Astrocyte (in vitro differentiated cells and primary cell): ENCODE measurements around the gene ELMO3. TPM values are rescaled to one million over a fixed set of nuclear protein-coding genes. Genes with fewer than 3 reads are reported as not detected.

Source experiments
- DNase-seq: peaks from one replicate; pipeline ENCODE4 v3.0.0-alpha.2; 2010; ENCODE audit warnings: low read depth
- FAIRE-seq: peaks from 2 replicates; lab custom pipeline; 2011; peaks lifted over from hg19 to GRCh38; lab: Jason Lieb, UNC
- H2AFZ ChIP-seq: 2 replicates; pipeline ENCODE4 v1.6.0; 2012; ENCODE audit warnings: low read depth, low read length, inconsistent platforms
- H3K27ac ChIP-seq: 2 replicates; pipeline ENCODE4 v1.5.1; 2011; ENCODE audit warnings: low read depth, low read length, inconsistent platforms
- H3K27me3 ChIP-seq: 2 replicates; pipeline ENCODE4 v1.6.0; 2011; ENCODE audit warnings: low read length, inconsistent platforms; ENCODE audit not compliant: insufficient read depth
- H3K36me3 ChIP-seq: 2 replicates; pipeline ENCODE4 v1.5.1; 2011; ENCODE audit warnings: low read length, inconsistent platforms; ENCODE audit not compliant: insufficient read depth
- H3K4me1 ChIP-seq: 2 replicates; pipeline ENCODE4 v1.5.1; 2011; ENCODE audit warnings: low read length, inconsistent platforms; ENCODE audit not compliant: insufficient read depth
- H3K4me2 ChIP-seq: 2 replicates; pipeline ENCODE4 v1.6.0; 2012; ENCODE audit warnings: low read length, inconsistent platforms
- H3K4me3 ChIP-seq: 2 replicates; pipeline ENCODE4 v1.5.1; 2011; ENCODE audit warnings: low read depth, mild to moderate bottlenecking, low read length, inconsistent platforms; ENCODE audit not compliant: insufficient read depth
- H3K79me2 ChIP-seq: 2 replicates; pipeline ENCODE4 v1.6.0; 2012; ENCODE audit warnings: mild to moderate bottlenecking, low read length, inconsistent platforms; ENCODE audit not compliant: insufficient read depth
- H3K9ac ChIP-seq: 2 replicates; pipeline ENCODE4 v1.6.0; 2012; ENCODE audit warnings: mild to moderate bottlenecking, low read length, inconsistent platforms
- H3K9me3 ChIP-seq: 2 replicates; pipeline ENCODE4 v1.5.1; 2012; ENCODE audit warnings: low read depth, mild to moderate bottlenecking, low read length, inconsistent platforms; ENCODE audit not compliant: insufficient read depth
- H4K20me1 ChIP-seq: 2 replicates; pipeline ENCODE4 v1.6.0; 2012; ENCODE audit warnings: low read length, inconsistent platforms; ENCODE audit not compliant: insufficient read depth
- H3K27ac Mint-ChIP-seq: one replicate; pipeline ENCODE4 v1.8.0; 2021; ENCODE audit warnings: mild to moderate bottlenecking, mixed read lengths; ENCODE audit not compliant: unreplicated experiment
- H3K27me3 Mint-ChIP-seq: one replicate; pipeline ENCODE4 v1.8.0; 2021; ENCODE audit warnings: low read depth, mixed read lengths; ENCODE audit not compliant: unreplicated experiment
- H3K36me3 Mint-ChIP-seq: one replicate; pipeline ENCODE4 v1.8.0; 2021; ENCODE audit warnings: low read depth, mixed read lengths; ENCODE audit not compliant: unreplicated experiment
- H3K4me1 Mint-ChIP-seq: one replicate; pipeline ENCODE4 v1.8.0; 2021; ENCODE audit warnings: low read depth, mixed read lengths; ENCODE audit not compliant: unreplicated experiment
- H3K4me3 Mint-ChIP-seq: one replicate; pipeline ENCODE4 v1.8.0; 2021; ENCODE audit warnings: mild to moderate bottlenecking, moderate library complexity, mixed read lengths; ENCODE audit not compliant: unreplicated experiment
- H3K9me3 Mint-ChIP-seq: one replicate; pipeline ENCODE4 v1.8.0; 2021; ENCODE audit warnings: mild to moderate bottlenecking, mixed read lengths; ENCODE audit not compliant: unreplicated experiment
- CTCF ChIP-seq: IDR thresholded peaks from 2 replicates; pipeline ENCODE4 v1.5.1; 2011; ENCODE audit warnings: low read depth, mild to moderate bottlenecking, inconsistent platforms, low read length, moderate library complexity; ENCODE audit not compliant: insufficient read depth
- EZH2 ChIP-seq: IDR thresholded peaks from 2 replicates; pipeline ENCODE4 v1.6.1; 2012; ENCODE audit warnings: mild to moderate bottlenecking, low read length, inconsistent platforms; ENCODE audit not compliant: insufficient read depth
- total RNA-seq: library from RNA; stranded (reverse); gene quantifications from 2 replicates; pipeline ENCODE4 v1.2.1, GENCODE V29; 2021

ELMO3 gene
- total RNA-seq, 1 donor from 2014 or later, result 1.4 TPM

GRCh38 chr16:67204076-67204475, 5.1 kb downstream of the ELMO3 start:
- Histone ChIP-seq H3K9me3 (no peaks in the 10 kb centered on the region), H2AFZ (no peak overlapping the region), H3K27ac (no peak overlapping the region), H3K4me2 (no peak overlapping the region), H3K4me3 (no peak overlapping the region), H3K27me3 (no peaks in the 10 kb centered on the region), H3K79me2 (no peaks in the 10 kb centered on the region), H3K4me1 (peaks cover 12% of the 10 kb centered on the region), H4K20me1 (peaks cover 6% of the 10 kb centered on the region), H3K36me3 (no peaks in the 10 kb centered on the region), H3K9ac (no peak overlapping the region)
- Mint-ChIP-seq H3K27ac (no peak overlapping the region), H3K4me1 (no peaks in the 10 kb centered on the region), H3K36me3 (peaks cover 3% of the 10 kb centered on the region), H3K27me3 (no peaks in the 10 kb centered on the region), H3K9me3 (no peaks in the 10 kb centered on the region), H3K4me3 (no peak overlapping the region)
- TF ChIP-seq EZH2 (no peak), CTCF (no peak)
- no peak for DNase-seq
- FAIRE-seq, result no peak

- Histone ChIP-seq H3K27me3 (no peaks in the 10 kb centered on the region), H3K4me1 (peaks cover 12% of the 10 kb centered on the region), H3K9ac (no peak overlapping the region), H3K4me2 (no peak overlapping the region), H3K9me3 (no peaks in the 10 kb centered on the region), H4K20me1 (no peaks in the 10 kb centered on the region), H3K79me2 (no peaks in the 10 kb centered on the region), H2AFZ (no peak overlapping the region), H3K27ac (no peak overlapping the region), H3K4me3 (no peak overlapping the region), H3K36me3 (no peaks in the 10 kb centered on the region)
- Mint-ChIP-seq H3K36me3 (peaks cover 3% of the 10 kb centered on the region), H3K4me3 (no peak overlapping the region), H3K27ac (peak overlapping the region; percentile 53), H3K9me3 (no peaks in the 10 kb centered on the region), H3K4me1 (no peaks in the 10 kb centered on the region), H3K27me3 (peaks cover 6% of the 10 kb centered on the region)
- DNase-seq (no peak), FAIRE-seq (no peak)
- TF ChIP-seq CTCF (no peak), EZH2 (no peak)
Measured at GRCh38 chr16:67206129-67206837, 7.4 kb downstream of the ELMO3 start.

GRCh38 chr16:67206838-67207248, 7.9 kb downstream of the ELMO3 start:
- Histone ChIP-seq H3K4me3 (no peak overlapping the region), H2AFZ (no peak overlapping the region), H3K9me3 (no peaks in the 10 kb centered on the region), H3K27ac (no peak overlapping the region), H3K4me1 (peaks cover 12% of the 10 kb centered on the region), H3K9ac (no peak overlapping the region), H3K27me3 (no peaks in the 10 kb centered on the region), H3K4me2 (no peak overlapping the region), H3K36me3 (no peaks in the 10 kb centered on the region), H3K79me2 (no peaks in the 10 kb centered on the region), H4K20me1 (no peaks in the 10 kb centered on the region)
- FAIRE-seq, result no peak
- TF ChIP-seq CTCF (no peak), EZH2 (no peak)
- peaks cover 6% of the 10 kb centered on the region for H3K27me3 Mint-ChIP-seq
- peaks cover 3% of the 10 kb centered on the region for H3K36me3 Mint-ChIP-seq
- H3K4me1 Mint-ChIP-seq, result peaks cover 1% of the 10 kb centered on the region
- H3K4me3 Mint-ChIP-seq, result no peak overlapping the region
- DNase-seq, result no peak
- H3K9me3 Mint-ChIP-seq, result no peaks in the 10 kb centered on the region
- H3K27ac Mint-ChIP-seq, result peak overlapping the region; percentile 53
